Gastrocnemius medialis (tissue), 4 donors: ENCODE measurements around the gene NUP214. TPM values are rescaled to one million over a fixed set of nuclear protein-coding genes. Genes with fewer than 3 reads are reported as not detected.

Experiments
- ATAC-seq, 2 donors: fragments of 150-250 bp; one replicate each; pipeline ENCODE4 v1.9.1; 2016
- DNase-seq, 2 donors: peaks; one replicate each; pipeline ENCODE4 v3.0.0-alpha.2; 2019
- H3K27ac ChIP-seq, 4 donors: fragments of 200-600 bp; sonication (generic); 1 replicate in 1 of 4; 2 replicates in 3 of 4; pipeline ENCODE4 v1.5.1; 2016 to 2018; ENCODE audit warnings: mild to moderate bottlenecking in 2 of 4, moderate library complexity in 1 of 4
- H3K27me3 ChIP-seq, 3 donors: fragments of 200-600 bp; sonication (generic) in 2 of 3; 1 replicate in 1 of 3; 2 replicates in 2 of 3; pipeline versions ENCODE4 v1.5.1 to v1.6.0; 2016 to 2019; ENCODE audit warnings: mild to moderate bottlenecking in 1 of 3, moderate library complexity in 1 of 3
- H3K36me3 ChIP-seq, 2 donors: fragments of 200-600 bp; sonication (generic) in 1 of 2; one replicate each; pipeline ENCODE4 v1.5.1; 2017 to 2018
- H3K4me1 ChIP-seq, 2 donors: fragments of 200-600 bp; sonication (generic) in 1 of 2; one replicate each; pipeline ENCODE4 v1.5.1; 2016 to 2017; ENCODE audit warnings: mild to moderate bottlenecking in 2 of 2
- H3K4me3 ChIP-seq, 4 donors: fragments of 200-600 bp; sonication (generic) in 3 of 4; 1 replicate in 1 of 4; 2 replicates in 3 of 4; pipeline ENCODE4 v1.5.1; 2016 to 2019; ENCODE audit warnings: mild to moderate bottlenecking in 2 of 4
- H3K9me3 ChIP-seq, 3 donors: fragments of 200-600 bp; sonication (generic) in 2 of 3; 1 replicate in 1 of 3; 2 replicates in 2 of 3; pipeline ENCODE4 v1.5.1; 2016 to 2019
- CTCF ChIP-seq, 5 experiments: fragments of 450-650 bp in 3 of 5; fragments of 200-600 bp in 2 of 5; sonication (generic) in 2 of 5; IDR thresholded peaks in 4 of 5; conservative IDR thresholded peaks in 1 of 5; 1 replicate in 4 of 5; 2 replicates in 1 of 5; pipeline ENCODE4 v1.5.1; 2016 to 2019; ENCODE audit warnings: antibody characterized with exemption in 5 of 5, mild to moderate bottlenecking in 3 of 5, moderate library complexity in 3 of 5
- POLR2A ChIP-seq, 2 donors: fragments of 450-650 bp; IDR thresholded peaks; one replicate each; pipeline ENCODE4 v1.6.1; 2017; ENCODE audit warnings: antibody characterized with exemption in 2 of 2, mild to moderate bottlenecking in 2 of 2, moderate library complexity in 2 of 2
- in situ Hi-C, 4 donors: fragments of 200-750 bp; cut with MboI; loops; one replicate each; pipeline versions ENCODE4 v1.15.0 to v1.8.0; 2017; ENCODE audit warnings: low sequenced_read_pairs in 4 of 4
- intact Hi-C: fragments of 100-400 bp; cut with DNase I; formaldehyde crosslinking; loops from one replicate; pipeline ENCODE4 v1.15.1; 2023; ENCODE audit warnings: low total_unique reads
- total RNA-seq, 4 donors: library from RNA; depleted of rRNA; stranded (reverse); fragments of >200 nt; gene quantifications; one replicate each; pipeline versions ENCODE4 v1.1.0 to v1.2.3, GENCODE V29; 2016

Gene NUP214
- total RNA-seq, 4 donors from 2014 or later, result 24.2 to 47.5 (median 29.9) TPM

- in situ Hi-C loops, result loop anchor here in 1 of 4 donors (25.0 kb wide), 1 partner anchor 1161 kb away; no protein-coding TSS in a partner anchor
- ATAC-seq (peak; percentile 32 to 45), DNase-seq (no peak)
- H3K36me3 ChIP-seq, result peaks cover 0 to 36% of the 10 kb centered on the region in 2 donors
- no peaks in the 10 kb centered on the region for H3K9me3 ChIP-seq
- H3K4me1 ChIP-seq, result peaks cover 20 to 21% of the 10 kb centered on the region in 2 donors
- H3K27ac ChIP-seq, result peak overlapping the region; percentile 81 to 93 (median 91)
- intact Hi-C loops, result no loop called here
- TF ChIP-seq CTCF (IDR thresholded peaks at IDR 0.05 in 4 of 5, conservative IDR thresholded peaks at IDR 0.05 in 1 of 5), result no peak
- no peak for TF ChIP-seq POLR2A (IDR thresholded peaks at IDR 0.05)
- H3K27me3 ChIP-seq, result no peaks in the 10 kb centered on the region
- H3K4me3 ChIP-seq, result peak overlapping the region; percentile 91 to 98 (median 94)
Measured at GRCh38 chr9:131126059-131126426, 657 bp downstream of the NUP214 start.

- in situ Hi-C loops (loop anchor here in 1 of 4 donors (25.0 kb wide), 1 partner anchor 1158 kb away; no protein-coding TSS in a partner anchor), intact Hi-C loops (no loop called here)
- Histone ChIP-seq H3K9me3 (no peaks in the 10 kb centered on the region), H3K36me3 (peaks cover 7 to 67% of the 10 kb centered on the region in 2 donors), H3K27me3 (no peaks in the 10 kb centered on the region), H3K4me1 (peaks cover 20 to 21% of the 10 kb centered on the region in 2 donors), H3K4me3 (no peak overlapping the region), H3K27ac (no peak overlapping the region)
- ATAC-seq (no peak), DNase-seq (no peak)
- no peak for TF ChIP-seq POLR2A (IDR thresholded peaks at IDR 0.05)
- TF ChIP-seq CTCF (IDR thresholded peaks at IDR 0.05 in 4 of 5, conservative IDR thresholded peaks at IDR 0.05 in 1 of 5), result no peak
Measured at GRCh38 chr9:131129183-131129582, 3.8 kb downstream of the NUP214 start.

GRCh38 chr9:131138676-131139075 is 13.3 kb downstream of the NUP214 start:
- in situ Hi-C loops, result loop anchor here in 1 of 4 donors (25.0 kb wide), 1 partner anchor 1149 kb away; no protein-coding TSS in a partner anchor
- Histone ChIP-seq H3K4me1 (no peaks in the 10 kb centered on the region), H3K27ac (no peak overlapping the region), H3K27me3 (no peaks in the 10 kb centered on the region), H3K9me3 (no peaks in the 10 kb centered on the region), H3K4me3 (no peak overlapping the region), H3K36me3 (peaks cover 0 to 97% of the 10 kb centered on the region in 2 donors)
- TF ChIP-seq POLR2A (IDR thresholded peaks at IDR 0.05), result no peak
- TF ChIP-seq CTCF (IDR thresholded peaks at IDR 0.05 in 4 of 5, conservative IDR thresholded peaks at IDR 0.05 in 1 of 5), result no peak
- DNase-seq (no peak), ATAC-seq (no peak)
- intact Hi-C loops, result no loop called here

- Histone ChIP-seq H3K4me1 (no peaks in the 10 kb centered on the region), H3K27me3 (no peaks in the 10 kb centered on the region), H3K9me3 (no peaks in the 10 kb centered on the region), H3K36me3 (peaks cover 0 to 97% of the 10 kb centered on the region in 2 donors), H3K27ac (no peak overlapping the region), H3K4me3 (no peak overlapping the region)
- intact Hi-C loops (no loop called here), in situ Hi-C loops (loop anchor here in 1 of 4 donors (25.0 kb wide), 1 partner anchor 1147 kb away; no protein-coding TSS in a partner anchor)
- no peak for ATAC-seq
- TF ChIP-seq CTCF (IDR thresholded peaks at IDR 0.05 in 4 of 5, conservative IDR thresholded peaks at IDR 0.05 in 1 of 5) (no peak), POLR2A (IDR thresholded peaks at IDR 0.05) (no peak)
- no peak for DNase-seq
Measured at GRCh38 chr9:131140112-131140511, 14.7 kb downstream of the NUP214 start.

- H3K36me3 ChIP-seq, result peaks cover 0 to 97% of the 10 kb centered on the region in 2 donors
- no peak overlapping the region for H3K4me3 ChIP-seq
- H3K4me1 ChIP-seq, result no peaks in the 10 kb centered on the region
- H3K27ac ChIP-seq, result no peak overlapping the region
- in situ Hi-C loops (loop anchor here in 1 of 4 donors (25.0 kb wide), 1 partner anchor 1147 kb away; no protein-coding TSS in a partner anchor), intact Hi-C loops (no loop called here)
- no peaks in the 10 kb centered on the region for H3K9me3 ChIP-seq
- no peaks in the 10 kb centered on the region for H3K27me3 ChIP-seq
- ATAC-seq (no peak), DNase-seq (no peak)
- TF ChIP-seq POLR2A (IDR thresholded peaks at IDR 0.05) (no peak), CTCF (IDR thresholded peaks at IDR 0.05 in 4 of 5, conservative IDR thresholded peaks at IDR 0.05 in 1 of 5) (no peak)
Measured at GRCh38 chr9:131140550-131140949, 15.2 kb downstream of the NUP214 start.
